ENCODE results near the gene RBSN.

RBSN gene

DNA sequence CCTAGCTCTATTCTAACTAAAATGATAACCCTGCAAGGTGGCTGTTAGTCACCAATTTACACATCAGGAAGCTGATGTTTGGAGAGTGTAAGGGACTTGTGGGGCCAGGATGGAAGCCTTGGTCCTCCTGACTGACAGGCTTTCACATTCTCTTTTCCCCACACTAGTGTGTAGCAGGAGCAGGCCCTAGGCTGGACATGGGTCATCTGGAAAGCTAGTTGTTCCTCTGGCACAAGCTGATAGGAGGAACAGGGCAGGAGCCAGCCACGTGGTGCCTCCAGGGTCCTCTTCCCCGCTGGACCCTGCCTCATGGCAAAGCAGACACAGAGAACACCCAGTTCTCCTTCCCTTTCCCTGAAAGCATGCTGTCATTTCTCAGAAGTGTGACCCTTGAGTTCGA lies 18.1 kb upstream of the RBSN start:
- H3K4me3 ChIP-seq (ENCODE audit: low read length) = no peak overlapping the region
- no peak for DNase-seq (ENCODE audit: low read depth)
- TF ChIP-seq, protein P1, sequence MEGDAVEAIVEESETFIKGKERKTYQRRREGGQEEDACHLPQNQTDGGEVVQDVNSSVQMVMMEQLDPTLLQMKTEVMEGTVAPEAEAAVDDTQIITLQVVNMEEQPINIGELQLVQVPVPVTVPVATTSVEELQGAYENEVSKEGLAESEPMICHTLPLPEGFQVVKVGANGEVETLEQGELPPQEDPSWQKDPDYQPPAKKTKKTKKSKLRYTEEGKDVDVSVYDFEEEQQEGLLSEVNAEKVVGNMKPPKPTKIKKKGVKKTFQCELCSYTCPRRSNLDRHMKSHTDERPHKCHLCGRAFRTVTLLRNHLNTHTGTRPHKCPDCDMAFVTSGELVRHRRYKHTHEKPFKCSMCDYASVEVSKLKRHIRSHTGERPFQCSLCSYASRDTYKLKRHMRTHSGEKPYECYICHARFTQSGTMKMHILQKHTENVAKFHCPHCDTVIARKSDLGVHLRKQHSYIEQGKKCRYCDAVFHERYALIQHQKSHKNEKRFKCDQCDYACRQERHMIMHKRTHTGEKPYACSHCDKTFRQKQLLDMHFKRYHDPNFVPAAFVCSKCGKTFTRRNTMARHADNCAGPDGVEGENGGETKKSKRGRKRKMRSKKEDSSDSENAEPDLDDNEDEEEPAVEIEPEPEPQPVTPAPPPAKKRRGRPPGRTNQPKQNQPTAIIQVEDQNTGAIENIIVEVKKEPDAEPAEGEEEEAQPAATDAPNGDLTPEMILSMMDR (conservative IDR thresholded peaks at IDR 0.05; ENCODE audit: low read depth, low read length) = no peak

DNA sequence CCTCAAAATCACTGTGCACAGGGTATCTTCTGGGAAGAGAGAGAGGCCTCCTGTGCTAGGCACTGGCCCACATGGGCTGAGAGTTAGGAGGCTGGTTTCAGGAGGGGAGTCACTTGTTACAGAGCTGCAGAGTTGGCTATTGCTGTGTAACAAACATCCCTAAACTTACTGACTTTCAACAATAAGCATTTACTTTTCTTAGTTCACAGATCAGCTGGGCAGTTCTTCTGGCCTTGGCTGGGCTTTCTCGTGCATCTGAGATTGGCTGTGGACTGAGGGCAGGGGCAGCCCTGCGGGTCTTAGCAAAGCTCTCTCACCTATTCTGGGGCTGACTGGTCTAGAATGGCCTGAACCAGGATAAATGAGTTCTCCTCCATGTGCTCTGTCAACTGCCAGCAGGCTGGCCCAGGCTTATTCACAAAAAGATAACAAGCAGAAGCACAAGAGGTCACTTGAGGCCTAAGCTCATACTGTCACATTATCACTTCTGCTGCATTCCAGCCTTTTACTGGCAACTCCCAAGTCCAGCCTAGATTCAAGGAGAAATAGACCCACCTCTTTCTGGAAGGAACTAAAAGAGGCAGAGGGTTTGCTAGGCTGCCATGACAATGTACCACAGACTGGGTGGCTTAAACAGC lies 17.2 kb upstream of the RBSN start:
- no peak for DNase-seq (ENCODE audit: low read depth)
- TF ChIP-seq, protein P1 (conservative IDR thresholded peaks at IDR 0.05; ENCODE audit: low read depth, low read length) = no peak

DNA sequence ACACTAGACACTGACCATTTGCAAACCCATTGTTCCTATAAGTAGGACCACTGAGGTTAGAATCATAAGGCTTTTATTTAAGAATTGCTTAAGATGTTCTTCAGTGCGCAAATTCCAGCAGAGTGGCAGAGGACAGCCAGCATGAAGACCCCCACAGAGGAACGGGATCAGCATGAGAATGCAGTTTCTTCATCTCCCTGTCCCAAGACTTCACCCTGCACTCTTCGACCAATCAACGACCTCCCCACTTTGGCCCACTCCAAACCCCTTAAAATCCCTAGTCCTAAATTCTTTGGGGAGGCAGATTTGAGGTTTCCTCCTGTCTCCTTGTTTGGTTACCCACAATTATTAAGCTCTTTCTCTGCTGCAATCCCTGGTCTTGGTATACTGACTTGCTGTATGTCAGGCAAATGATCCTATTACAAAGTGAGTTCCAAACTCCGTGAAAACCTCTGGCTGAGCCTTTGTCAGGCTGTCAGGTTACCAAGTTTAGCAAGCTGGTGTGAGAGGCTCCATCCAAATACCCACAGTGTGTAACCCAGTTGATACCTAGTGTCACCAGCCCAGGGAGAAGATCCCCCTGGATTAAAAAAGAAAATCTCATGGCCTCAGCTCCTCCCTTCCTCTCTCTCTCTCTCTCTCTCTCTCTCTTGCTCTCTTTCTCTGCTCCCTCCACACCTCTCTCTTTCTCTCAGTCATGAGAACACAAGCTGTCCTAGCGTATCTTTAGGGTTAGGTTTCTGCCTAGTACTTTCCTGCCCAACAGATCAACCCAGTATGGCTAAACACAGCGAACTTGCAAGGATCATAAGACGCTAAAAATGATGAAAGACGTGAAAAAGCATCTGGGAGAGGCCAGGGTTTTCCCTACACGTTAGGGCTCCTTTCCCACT lies 15.8 kb upstream of the RBSN start:
- DNase-seq (ENCODE audit: low read depth) = no peak
- TF ChIP-seq, protein P1 (conservative IDR thresholded peaks at IDR 0.05; ENCODE audit: low read depth, low read length) = no peak
- H3K4me3 ChIP-seq (ENCODE audit: low read length) = no peak overlapping the region

More for the DNA sequence above, 17.2 kb upstream of the RBSN start:
- no peak overlapping the region for H3K4me3 ChIP-seq (ENCODE audit: low read length)

DNA sequence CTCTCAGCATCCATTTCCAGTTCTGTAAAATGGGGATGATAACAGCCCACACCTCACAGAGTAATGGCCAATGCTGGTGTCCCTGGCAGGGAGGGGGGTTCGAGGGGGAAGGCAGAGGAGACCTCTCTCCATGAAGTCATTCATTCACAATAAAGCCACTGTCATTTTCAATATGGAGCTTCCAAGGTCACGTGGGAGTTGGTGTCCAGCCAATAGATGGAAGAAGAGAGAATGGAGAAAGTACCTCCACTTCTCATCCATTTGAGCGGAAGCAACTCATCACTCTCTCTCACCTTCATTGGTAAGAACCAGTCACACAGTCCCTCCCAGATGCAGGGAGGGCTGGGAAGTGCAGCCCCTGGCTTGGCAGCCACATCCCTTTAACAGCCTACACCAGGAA lies 14.9 kb upstream of the RBSN start:
- H3K4me3 ChIP-seq (ENCODE audit: low read length) = no peak overlapping the region
- TF ChIP-seq, protein P1 (conservative IDR thresholded peaks at IDR 0.05; ENCODE audit: low read depth, low read length) = no peak
- DNase-seq (ENCODE audit: low read depth) = no peak

DNA sequence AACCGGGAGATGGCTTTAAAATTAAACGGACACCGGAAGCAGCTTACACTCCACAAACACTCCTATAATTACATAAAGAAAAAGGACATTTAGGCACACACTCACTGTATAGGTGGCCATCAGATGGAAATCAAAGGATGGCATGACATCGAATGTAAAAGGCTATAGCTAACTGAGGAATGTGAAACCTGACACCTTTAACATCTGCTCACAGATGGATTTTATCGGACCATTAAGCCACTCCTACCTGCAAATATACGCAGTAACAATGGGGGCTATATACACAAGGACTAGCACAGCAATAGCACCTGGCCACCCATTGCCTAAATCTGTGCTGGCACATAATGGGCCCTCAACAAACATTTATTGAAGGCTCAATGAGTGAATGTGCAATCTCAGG lies 14.5 kb upstream of the RBSN start:
- no peak overlapping the region for H3K4me3 ChIP-seq (ENCODE audit: low read length)
- no peak for DNase-seq (ENCODE audit: low read depth)
- TF ChIP-seq, protein P1 (conservative IDR thresholded peaks at IDR 0.05; ENCODE audit: low read depth, low read length) = no peak

DNA sequence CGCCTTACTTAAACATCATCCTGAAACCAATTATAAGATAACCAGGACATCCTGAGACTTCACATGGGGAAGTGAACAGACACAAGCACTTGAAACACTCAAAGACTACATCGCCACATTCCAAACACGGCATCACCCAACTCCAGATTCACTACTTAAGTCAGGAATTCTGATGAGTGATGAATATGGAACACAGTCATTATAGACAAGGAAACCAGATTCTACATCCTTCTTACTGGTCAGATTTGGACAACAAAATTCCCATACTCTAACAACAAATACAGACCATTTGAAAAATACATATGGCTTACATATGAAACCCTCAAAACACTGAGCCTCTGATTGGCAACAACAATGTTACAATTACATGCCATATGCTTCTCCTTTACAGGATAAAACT lies 13.1 kb upstream of the RBSN start:
- no peak overlapping the region for H3K4me3 ChIP-seq (ENCODE audit: low read length)
- no peak for DNase-seq (ENCODE audit: low read depth)
- TF ChIP-seq, protein P1 (conservative IDR thresholded peaks at IDR 0.05; ENCODE audit: low read depth, low read length) = no peak

DNA sequence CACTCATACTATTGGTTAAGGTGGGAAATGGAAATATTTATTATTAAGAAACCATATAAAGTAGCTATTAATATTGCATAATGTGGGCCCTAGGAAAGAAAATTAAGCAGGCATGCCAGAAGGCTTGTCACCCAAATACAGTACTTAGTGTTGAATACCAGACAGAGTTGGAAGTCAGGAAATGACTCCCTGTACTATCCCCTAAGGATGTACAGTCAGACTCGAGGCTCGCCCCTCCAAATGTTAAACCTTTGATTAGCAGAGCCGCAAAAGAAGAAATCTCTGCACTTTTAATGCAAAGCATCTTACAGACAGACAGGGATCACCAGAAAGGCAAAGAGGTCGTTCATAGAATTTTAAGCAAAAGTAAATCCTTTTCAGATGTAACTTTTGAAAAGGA lies 11.3 kb upstream of the RBSN start:
- DNase-seq (ENCODE audit: low read depth) = no peak
- TF ChIP-seq, protein P1 (conservative IDR thresholded peaks at IDR 0.05; ENCODE audit: low read depth, low read length) = no peak
- H3K4me3 ChIP-seq (ENCODE audit: low read length) = no peak overlapping the region

Data from retinal pigment epithelial cell (primary cell).